PC-3 (cell line): ENCODE data around the gene DTD1.

Experiments
- CTCF ChIP-seq: fragments of 300-600 bp; sonication (generic); conservative IDR thresholded peaks from 2 replicates; pipeline ENCODE4 v1.5.1; 2017; ENCODE audit warnings: antibody characterized with exemption, low read depth, mild to moderate bottlenecking, low read length
- EZH2 ChIP-seq: fragments of 300-600 bp; sonication (generic); IDR thresholded peaks from one replicate; pipeline ENCODE4 v1.6.1; 2017; ENCODE audit warnings: antibody characterized with exemption, mild to moderate bottlenecking, low read length; ENCODE audit not compliant: unreplicated experiment
- EZH2phosphoT487 ChIP-seq: fragments of 300-600 bp; sonication (generic); IDR thresholded peaks from 2 replicates; pipeline ENCODE4 v1.6.1; 2018; ENCODE audit warnings: mild to moderate bottlenecking, antibody characterized with exemption, low read length, borderline replicate concordance

GRCh38 chr20:18623156-18623910 lies 35.5 kb downstream of the DTD1 start:
- TF ChIP-seq CTCF, result no peak
- no peak for TF ChIP-seq EZH2
- TF ChIP-seq EZH2phosphoT487, result no peak
